Subcutaneous abdominal adipose tissue (tissue), 5 donors: Measurements from ENCODE around the gene TFF1.

ENCODE experiments used
- H3K27ac ChIP-seq: one replicate; pipeline ENCODE4 v1.7.0; 2013; ENCODE audit warnings: low read depth, mild to moderate bottlenecking, inconsistent platforms, low read length, moderate library complexity
- H3K27me3 ChIP-seq, 5 donors: one replicate each; pipeline ENCODE4 v1.7.0; 2013; ENCODE audit warnings: low read length in 5 of 5, inconsistent platforms in 1 of 5; ENCODE audit not compliant: control insufficient read depth in 5 of 5, insufficient read depth in 4 of 5
- H3K36me3 ChIP-seq, 5 donors: one replicate each; pipeline ENCODE4 v1.7.0; 2013; ENCODE audit warnings: low read length in 5 of 5; ENCODE audit not compliant: control insufficient read depth in 5 of 5, insufficient read depth in 5 of 5
- H3K4me1 ChIP-seq, 5 donors: one replicate each; pipeline ENCODE4 v1.7.0; 2013; ENCODE audit warnings: low read length in 5 of 5, mild to moderate bottlenecking in 3 of 5, moderate library complexity in 1 of 5; ENCODE audit not compliant: control insufficient read depth in 5 of 5, insufficient read depth in 5 of 5
- H3K4me3 ChIP-seq, 5 donors: one replicate each; pipeline ENCODE4 v1.7.0; 2013; ENCODE audit warnings: low read length in 5 of 5, low read depth in 1 of 5
- H3K9ac ChIP-seq, 5 donors: one replicate each; pipeline ENCODE4 v1.7.0; 2013; ENCODE audit warnings: low read length in 5 of 5, mild to moderate bottlenecking in 4 of 5, moderate library complexity in 3 of 5
- H3K9me3 ChIP-seq, 5 donors: one replicate each; pipeline ENCODE4 v1.7.0; 2013; ENCODE audit warnings: low read length in 5 of 5; ENCODE audit not compliant: control insufficient read depth in 5 of 5
- donor health status: healthy.
- donor health status: healthy.
- donor health status: healthy.
- donor health status: healthy.
- donor health status: healthy.

Gene TFF1

GRCh38 chr21:42315296-42315891 is 50.9 kb downstream of the TFF1 start, which contains the start of gene TFF3:
TFF3 (minus strand) TSS chr21:42315409; CDS start chr21:42315374, 35 bp downstream.
- Histone ChIP-seq H3K27ac (no peak within 1 kb of the TSS), H3K27me3 (peaks cover 5 to 16% (median 14%) of the 10 kb centered on the region in 5 donors), H3K4me3 (no peak within 1 kb of the TSS), H3K9me3 (no peaks in the 10 kb centered on the region), H3K4me1 (peaks cover 0 to 20% (median 0%) of the 10 kb centered on the region in 5 donors), H3K9ac (no peak within 1 kb of the TSS), H3K36me3 (no peaks in the 10 kb centered on the region)

GRCh38 chr21:42314616-42315295 is 51.6 kb downstream of the TFF1 start:
- no peaks in the 10 kb centered on the region for H3K9me3 ChIP-seq
- no peak overlapping the region for H3K9ac ChIP-seq
- H3K4me3 ChIP-seq = no peak overlapping the region
- H3K36me3 ChIP-seq = no peaks in the 10 kb centered on the region
- H3K27ac ChIP-seq = no peak overlapping the region
- H3K4me1 ChIP-seq = peaks cover 0 to 22% (median under 1%) of the 10 kb centered on the region in 5 donors
- H3K27me3 ChIP-seq = peaks cover 10 to 22% (median 12%) of the 10 kb centered on the region in 5 donors

- no peaks in the 10 kb centered on the region for H3K9me3 ChIP-seq
- H3K4me1 ChIP-seq = peaks cover 0 to 24% (median 5%) of the 10 kb centered on the region in 5 donors
- H3K36me3 ChIP-seq = no peaks in the 10 kb centered on the region
- no peak overlapping the region for H3K27ac ChIP-seq
- H3K4me3 ChIP-seq = no peak overlapping the region
- no peak overlapping the region for H3K9ac ChIP-seq
- H3K27me3 ChIP-seq = peaks cover 14 to 24% (median 16%) of the 10 kb centered on the region in 5 donors
These were observed 52.8 kb downstream of the TFF1 start for GRCh38 chr21:42313501-42313969.

GRCh38 chr21:42312626-42313104 is 53.7 kb downstream of the TFF1 start:
- Histone ChIP-seq H3K4me1 (peaks cover 0 to 24% (median 5%) of the 10 kb centered on the region in 5 donors), H3K27ac (no peak overlapping the region), H3K27me3 (peaks cover 12 to 24% (median 16%) of the 10 kb centered on the region in 5 donors), H3K9me3 (no peaks in the 10 kb centered on the region), H3K36me3 (no peaks in the 10 kb centered on the region), H3K4me3 (no peak overlapping the region), H3K9ac (no peak overlapping the region)
